HUES64 (cell line): ENCODE measurements around the gene TREX2. TPM values are rescaled to one million over a fixed set of nuclear protein-coding genes. Genes with fewer than 3 reads are reported as not detected.

Experiments used
- H3K27ac ChIP-seq: 2 replicates; pipeline ENCODE4 v1.7.0; 2013; ENCODE audit warnings: low read depth, low read length, inconsistent platforms
- H3K27me3 ChIP-seq: 2 replicates; pipeline ENCODE4 v1.6.1; 2013; ENCODE audit warnings: mild to moderate bottlenecking, low read length; ENCODE audit not compliant: insufficient read depth
- H3K36me3 ChIP-seq: 2 replicates; pipeline ENCODE4 v1.6.1; 2013; ENCODE audit warnings: mild to moderate bottlenecking, low read length; ENCODE audit not compliant: insufficient read depth
- H3K4me1 ChIP-seq: 2 replicates; pipeline ENCODE4 v1.6.1; 2013; ENCODE audit warnings: mild to moderate bottlenecking, low read length, moderate library complexity; ENCODE audit not compliant: insufficient read depth
- H3K4me3 ChIP-seq: 2 replicates; pipeline ENCODE4 v1.5.1; 2013; ENCODE audit warnings: mild to moderate bottlenecking, low read length, moderate library complexity
- H3K9ac ChIP-seq: 2 replicates; pipeline ENCODE4 v1.6.1; 2013; ENCODE audit warnings: mild to moderate bottlenecking, low read depth, low read length
- H3K9me3 ChIP-seq: 2 replicates; pipeline ENCODE4 v1.6.1; 2013; ENCODE audit warnings: low read depth, low read length; ENCODE audit not compliant: insufficient read depth
- WGBS: fragments of 150-250, 120-280 bp; methylation state at CpG from one replicate; pipeline ENCODE4 v1.1.7; 2013; ENCODE audit warnings: missing lambda C conversion rate; 5-methylcytosine and 5-hydroxymethylcytosine counted together
- polyA plus RNA-seq, 2 experiments: library from polyadenylated mRNA; stranded (reverse); fragments of 50-300 nt; gene quantifications; one replicate each; pipeline ENCODE4 v1.2.3, GENCODE V29; 2013

The TREX2 gene
- polyA plus RNA-seq (2013, experiment 1 of 2), result 0.25 TPM
- not detected for polyA plus RNA-seq (2013, experiment 2 of 2)

DNA sequence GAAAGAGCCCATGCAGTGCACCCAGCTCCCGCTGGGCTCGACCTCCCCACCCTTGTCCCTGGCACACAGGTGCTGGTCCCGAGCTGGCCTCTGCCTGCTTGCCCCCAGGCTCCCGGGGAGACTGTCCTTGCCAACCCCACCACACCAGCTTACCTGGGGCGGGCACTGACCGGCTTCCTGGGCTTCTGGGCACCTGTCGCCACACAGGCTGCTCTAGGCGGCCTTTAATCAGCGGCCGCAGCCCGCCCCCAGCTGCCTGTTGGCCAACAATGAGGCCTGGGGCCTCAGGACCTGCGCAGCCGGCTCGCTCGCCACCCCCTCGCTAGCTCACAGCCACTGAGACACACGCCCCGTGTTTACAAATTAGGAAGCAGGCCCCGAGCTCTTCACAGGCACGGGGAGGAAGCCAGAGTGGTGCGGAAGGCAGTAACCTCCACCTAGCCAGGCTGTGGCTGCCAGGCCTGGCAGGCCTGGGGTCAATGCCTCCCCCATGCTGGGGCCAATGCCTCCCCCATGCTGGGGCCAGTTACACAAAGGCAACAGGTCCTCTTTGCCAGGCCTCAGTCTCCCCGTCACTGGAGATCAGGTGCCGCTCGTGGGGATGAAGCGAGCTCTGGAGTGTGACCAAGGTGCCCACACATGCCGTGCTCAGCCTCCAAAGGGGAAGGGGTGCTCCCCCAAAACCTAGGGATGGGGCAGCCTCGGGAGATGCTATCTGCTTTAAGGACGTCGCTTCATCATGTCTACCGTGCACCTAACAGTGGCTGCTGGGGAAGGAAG lies at the start of gene TREX2:
Gene TREX2 (minus strand): TSS at position 201 of the 780 bp plus-strand sequence. CDS start 626 bp downstream, outside the sequence.
- no peak within 1 kb of the TSS for H3K4me3 ChIP-seq
- H3K27ac ChIP-seq, result no peak within 1 kb of the TSS
- H3K9me3 ChIP-seq, result no peaks in the 10 kb centered on the region
- 92% methylated on average over 30 of the region's 30 CpGs for WGBS
- H3K4me1 ChIP-seq, result no peaks in the 10 kb centered on the region
- no peak within 1 kb of the TSS for H3K9ac ChIP-seq
- no peaks in the 10 kb centered on the region for H3K36me3 ChIP-seq
- no peaks in the 10 kb centered on the region for H3K27me3 ChIP-seq

GRCh38 chrX:153495362-153495751 lies 49.5 kb upstream of the TREX2 start:
- Histone ChIP-seq H3K27ac (no peak overlapping the region), H3K9me3 (no peaks in the 10 kb centered on the region), H3K4me1 (0 out of 2 replicates have a peak, but pooled peaks cover 4% of the 10 kb centered on the region), H3K9ac (no peak overlapping the region), H3K4me3 (peak overlapping the region; percentile 40; the same call in 1 of the 2 replicates), H3K36me3 (no peaks in the 10 kb centered on the region), H3K27me3 (no peaks in the 10 kb centered on the region; the same call in 1 of the 2 replicates)
- WGBS, result 79% methylated on average over 17 of the region's 17 CpGs

DNA sequence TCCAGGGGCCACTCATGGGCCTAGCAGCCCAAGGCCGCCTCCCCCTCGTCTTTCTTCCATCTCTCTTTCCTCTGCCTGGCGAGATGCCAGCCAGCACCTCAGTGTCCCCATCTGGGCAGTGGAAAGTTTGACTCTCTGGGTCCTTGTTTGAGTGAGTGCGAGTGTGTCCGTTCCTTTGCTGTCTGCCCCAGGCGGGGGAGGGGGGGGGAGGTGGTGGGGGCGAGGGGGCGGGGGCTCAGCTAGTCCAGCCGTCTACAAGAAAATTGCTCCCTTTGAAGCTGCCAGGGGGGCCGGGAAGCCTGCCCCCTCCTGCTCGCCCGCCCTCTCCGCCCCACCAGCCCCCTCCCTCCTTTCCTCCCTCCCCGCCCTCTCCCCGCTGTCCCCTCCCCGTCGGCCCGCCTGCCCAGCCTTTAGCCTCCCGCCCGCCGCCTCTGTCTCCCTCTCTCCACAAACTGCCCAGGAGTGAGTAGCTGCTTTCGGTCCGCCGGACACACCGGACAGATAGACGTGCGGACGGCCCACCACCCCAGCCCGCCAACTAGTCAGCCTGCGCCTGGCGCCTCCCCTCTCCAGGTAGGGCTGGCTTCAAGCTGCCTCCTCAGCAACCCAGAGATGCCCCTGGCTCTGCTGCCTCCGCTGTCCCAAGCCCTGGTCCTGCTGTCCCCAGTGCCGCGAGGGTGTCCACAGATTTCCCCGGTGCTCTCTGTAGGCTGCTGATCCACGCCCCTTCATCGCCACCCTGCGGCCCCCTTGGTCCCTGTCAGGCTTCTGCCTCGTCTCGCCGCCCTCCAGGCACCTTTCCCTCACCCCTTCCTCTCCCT lies 48.9 kb upstream of the TREX2 start, which contains the start of gene BGN:
Gene BGN (plus strand): TSS at position 440 of the 821 bp plus-strand sequence. CDS start 9,652 bp downstream, outside the sequence.
- WGBS, result 17% methylated on average over 32 of the region's 41 CpGs
- no peak within 1 kb of the TSS for H3K27ac ChIP-seq
- H3K4me1 ChIP-seq, result 0 out of 2 replicates have a peak, but pooled peaks cover 4% of the 10 kb centered on the region
- H3K9ac ChIP-seq, result no peak within 1 kb of the TSS
- H3K36me3 ChIP-seq, result no peaks in the 10 kb centered on the region
- peak within 1 kb of the TSS; percentile 40 for H3K4me3 ChIP-seq
- no peaks in the 10 kb centered on the region; the same call in 1 of the 2 replicates for H3K27me3 ChIP-seq
- H3K9me3 ChIP-seq, result no peaks in the 10 kb centered on the region

- Histone ChIP-seq H3K4me3 (no peak overlapping the region), H3K9ac (no peak overlapping the region), H3K36me3 (no peaks in the 10 kb centered on the region), H3K27me3 (no peaks in the 10 kb centered on the region; the same call in 1 of the 2 replicates), H3K27ac (no peak overlapping the region), H3K4me1 (0 out of 2 replicates have a peak, but pooled peaks cover 4% of the 10 kb centered on the region), H3K9me3 (no peaks in the 10 kb centered on the region)
- 83% methylated on average over 12 of the region's 12 CpGs for WGBS
Observed at GRCh38 chrX:153494061-153494460, 48.2 kb upstream of the TREX2 start.

- 94% methylated on average over 7 of the region's 11 CpGs for WGBS
- H3K27me3 ChIP-seq, result no peaks in the 10 kb centered on the region; the same call in 1 of the 2 replicates
- H3K9me3 ChIP-seq, result no peaks in the 10 kb centered on the region
- H3K4me3 ChIP-seq, result no peak overlapping the region
- no peaks in the 10 kb centered on the region for H3K36me3 ChIP-seq
- H3K9ac ChIP-seq, result no peak overlapping the region
- 0 out of 2 replicates have a peak, but pooled peaks cover 4% of the 10 kb centered on the region for H3K4me1 ChIP-seq
- H3K27ac ChIP-seq, result no peak overlapping the region
Observed at GRCh38 chrX:153493085-153493484, 47.2 kb upstream of the TREX2 start.

DNA sequence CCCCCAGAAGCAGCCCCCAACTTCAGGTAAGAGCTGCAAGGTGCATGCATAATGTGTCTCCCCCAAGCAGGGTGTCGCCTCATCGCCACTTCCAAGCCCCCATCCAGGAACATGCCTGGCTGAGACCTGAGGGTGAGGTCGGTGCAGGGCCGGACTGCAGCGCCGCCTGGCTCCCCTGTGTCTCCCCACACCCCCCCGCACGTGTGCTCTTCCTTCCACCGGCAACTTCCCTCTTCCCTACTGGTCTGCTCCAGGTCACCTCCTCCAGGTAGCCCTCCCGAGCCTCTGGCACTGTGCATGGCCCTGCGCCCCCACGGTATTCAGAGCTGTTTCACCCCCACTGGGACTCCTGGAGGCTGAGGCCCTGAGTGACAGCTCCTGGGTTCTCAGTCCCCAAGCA lies 46.7 kb upstream of the TREX2 start:
- H3K4me3 ChIP-seq, result no peak overlapping the region
- 0 out of 2 replicates have a peak, but pooled peaks cover 4% of the 10 kb centered on the region for H3K4me1 ChIP-seq
- H3K36me3 ChIP-seq, result no peaks in the 10 kb centered on the region
- no peaks in the 10 kb centered on the region for H3K9me3 ChIP-seq
- H3K27me3 ChIP-seq, result no peaks in the 10 kb centered on the region; the same call in 1 of the 2 replicates
- H3K9ac ChIP-seq, result no peak overlapping the region
- H3K27ac ChIP-seq, result no peak overlapping the region
- 82% methylated on average over 12 of the region's 12 CpGs for WGBS

GRCh38 chrX:153491918-153492317 lies 46.1 kb upstream of the TREX2 start:
- Histone ChIP-seq H3K9ac (no peak overlapping the region), H3K27ac (no peak overlapping the region), H3K4me1 (0 out of 2 replicates have a peak, but pooled peaks cover 4% of the 10 kb centered on the region), H3K9me3 (no peaks in the 10 kb centered on the region), H3K36me3 (no peaks in the 10 kb centered on the region), H3K27me3 (no peaks in the 10 kb centered on the region; the same call in 1 of the 2 replicates), H3K4me3 (no peak overlapping the region)
- 40% methylated on average over 11 of the region's 11 CpGs for WGBS

DNA sequence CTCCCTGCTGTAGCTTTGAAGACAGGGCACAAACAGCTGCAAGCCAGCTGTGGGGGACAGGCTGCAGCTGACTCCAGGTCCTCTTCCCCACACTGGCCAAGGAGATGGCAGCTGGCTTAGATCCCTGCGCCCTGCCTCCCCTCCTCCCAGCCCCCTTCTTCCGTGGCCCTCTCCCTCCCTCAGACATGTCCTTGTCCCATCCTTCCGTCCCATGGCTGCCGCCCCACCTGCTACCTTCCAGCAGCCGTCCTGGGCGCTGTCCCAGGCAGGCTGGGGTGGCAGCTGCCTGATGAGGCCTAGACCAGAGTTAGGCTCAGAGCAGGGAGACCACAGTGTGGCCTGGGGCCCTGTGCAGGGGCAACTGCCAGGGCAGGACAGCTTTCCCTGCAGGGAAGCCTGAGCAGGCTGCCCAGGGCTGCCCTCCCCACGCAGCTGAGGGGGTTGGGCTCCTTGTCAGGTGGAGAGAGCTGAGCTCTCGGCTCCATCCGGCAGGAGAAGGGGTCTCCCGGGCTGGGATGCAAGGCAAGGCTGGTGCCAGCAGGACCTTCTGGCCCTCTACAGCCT lies 45.6 kb upstream of the TREX2 start:
- Histone ChIP-seq H3K9me3 (no peaks in the 10 kb centered on the region), H3K9ac (no peak overlapping the region), H3K27ac (no peak overlapping the region), H3K4me3 (no peak overlapping the region), H3K4me1 (0 out of 2 replicates have a peak, but pooled peaks cover 4% of the 10 kb centered on the region), H3K27me3 (no peaks in the 10 kb centered on the region; the same call in 1 of the 2 replicates), H3K36me3 (no peaks in the 10 kb centered on the region)
- WGBS, result 58% methylated on average over 10 of the region's 10 CpGs

GRCh38 chrX:153490217-153490930 lies 44.5 kb upstream of the TREX2 start:
- Histone ChIP-seq H3K27ac (no peak overlapping the region), H3K4me3 (no peak overlapping the region), H3K27me3 (no peaks in the 10 kb centered on the region; the same call in 1 of the 2 replicates), H3K4me1 (0 out of 2 replicates have a peak, but pooled peaks cover 4% of the 10 kb centered on the region), H3K9me3 (no peaks in the 10 kb centered on the region), H3K9ac (no peak overlapping the region), H3K36me3 (no peaks in the 10 kb centered on the region)
- WGBS, result 93% methylated on average over 20 of the region's 20 CpGs

GRCh38 chrX:153488231-153488914 lies 42.5 kb upstream of the TREX2 start:
- H3K9me3 ChIP-seq, result no peaks in the 10 kb centered on the region
- H3K4me1 ChIP-seq, result 0 out of 2 replicates have a peak, but pooled peaks cover 4% of the 10 kb centered on the region
- no peak overlapping the region for H3K9ac ChIP-seq
- WGBS, result 67% methylated on average over 13 of the region's 27 CpGs
- no peaks in the 10 kb centered on the region for H3K36me3 ChIP-seq
- H3K27ac ChIP-seq, result no peak overlapping the region
- no peaks in the 10 kb centered on the region for H3K27me3 ChIP-seq
- no peak overlapping the region for H3K4me3 ChIP-seq
